DMS114 treated with DMSO at 0.1 percent for 48 hours (cell line): Measurements from ENCODE around the gene ARSA.
A peak's percentile ranks its signal among the peaks of the same experiment; 100 is the strongest.
"Not testable (repeated sequence)": the region's sequence is repeated elsewhere in the genome, so short reads cannot be mapped to it uniquely, and the experiment has no call there.

ENCODE experiments used
- DNase-seq: peaks from one replicate; lab custom pipeline; 2025; ENCODE audit not compliant: unreplicated experiment; lab: John Stamatoyannopoulos, UW

Gene ARSA

GRCh38 chr22:50627642-50628542, at the start of gene ARSA:
Gene ARSA, minus strand, starts transcription at chr22:50628152. Its CDS starts 373 bp downstream, at chr22:50627779.
- peak; percentile 40 for DNase-seq

GRCh38 chr22:50676661-50677492, 48.9 kb upstream of the ARSA start:
- no peak for DNase-seq

GRCh38 chr22:50676180-50676636, 48.3 kb upstream of the ARSA start:
- DNase-seq = no peak

- no peak for DNase-seq
These were observed 47.7 kb upstream of the ARSA start for GRCh38 chr22:50675553-50676179.

- no peak for DNase-seq
These were observed 46.9 kb upstream of the ARSA start for GRCh38 chr22:50674606-50675552.

GRCh38 chr22:50674130-50674500, 46.2 kb upstream of the ARSA start:
- DNase-seq = no peak

- DNase-seq = no peak
These were observed 45.5 kb upstream of the ARSA start for GRCh38 chr22:50673231-50674129.

- no peak for DNase-seq
These were observed 44.7 kb upstream of the ARSA start, which contains the start of gene SHANK3 for GRCh38 chr22:50672471-50673230. Gene SHANK3, plus strand, starts transcription at chr22:50672823.

GRCh38 chr22:50672041-50672440, 44.1 kb upstream of the ARSA start:
- no peak for DNase-seq

- no peak for DNase-seq
These were observed 43.7 kb upstream of the ARSA start for GRCh38 chr22:50671641-50672040.

GRCh38 chr22:50670914-50671538, 43.1 kb upstream of the ARSA start:
- no peak for DNase-seq

- DNase-seq = no peak
These were observed 42.6 kb upstream of the ARSA start for GRCh38 chr22:50670513-50670912.

GRCh38 chr22:50665738-50666137, 37.8 kb upstream of the ARSA start:
- no peak for DNase-seq

GRCh38 chr22:50665212-50665611, 37.3 kb upstream of the ARSA start:
- DNase-seq = no peak

- no peak for DNase-seq
These were observed 32.4 kb upstream of the ARSA start for GRCh38 chr22:50660306-50660705.

GRCh38 chr22:50659711-50660110, 31.8 kb upstream of the ARSA start:
- not testable (repeated sequence) for DNase-seq

GRCh38 chr22:50657925-50658324, 30.0 kb upstream of the ARSA start:
- DNase-seq = no peak
